Muscle layer of duodenum (tissue), 2 donors: Measurements from ENCODE around the gene LRCH3.

Experiments
- H3K27ac ChIP-seq: one replicate; pipeline ENCODE4 v1.7.0; 2013; ENCODE audit warnings: mild to moderate bottlenecking, low read length
- H3K27me3 ChIP-seq: one replicate; pipeline ENCODE4 v1.7.0; 2013; ENCODE audit warnings: low read depth, mild to moderate bottlenecking, control low read depth, low read length
- H3K36me3 ChIP-seq, 2 donors: one replicate each; pipeline ENCODE4 v1.7.0; 2013; ENCODE audit warnings: low read length in 2 of 2, control low read depth in 1 of 2, mild to moderate bottlenecking in 1 of 2; ENCODE audit not compliant: insufficient read depth in 2 of 2, control insufficient read depth in 1 of 2
- H3K4me1 ChIP-seq, 2 donors: one replicate each; pipeline ENCODE4 v1.7.0; 2013; ENCODE audit warnings: low read length in 2 of 2, mild to moderate bottlenecking in 2 of 2, control low read depth in 1 of 2, moderate library complexity in 1 of 2; ENCODE audit not compliant: insufficient read depth in 2 of 2, control insufficient read depth in 1 of 2
- H3K4me3 ChIP-seq, 2 donors: one replicate each; pipeline ENCODE4 v1.7.0; 2013; ENCODE audit warnings: low read length in 2 of 2, low read depth in 1 of 2, mild to moderate bottlenecking in 1 of 2
- H3K9me3 ChIP-seq, 2 donors: one replicate each; pipeline ENCODE4 v1.7.0; 2013; ENCODE audit warnings: low read length in 2 of 2, control low read depth in 1 of 2, mild to moderate bottlenecking in 1 of 2; ENCODE audit not compliant: control insufficient read depth in 1 of 2
- donor health status: healthy.

The LRCH3 gene

DNA sequence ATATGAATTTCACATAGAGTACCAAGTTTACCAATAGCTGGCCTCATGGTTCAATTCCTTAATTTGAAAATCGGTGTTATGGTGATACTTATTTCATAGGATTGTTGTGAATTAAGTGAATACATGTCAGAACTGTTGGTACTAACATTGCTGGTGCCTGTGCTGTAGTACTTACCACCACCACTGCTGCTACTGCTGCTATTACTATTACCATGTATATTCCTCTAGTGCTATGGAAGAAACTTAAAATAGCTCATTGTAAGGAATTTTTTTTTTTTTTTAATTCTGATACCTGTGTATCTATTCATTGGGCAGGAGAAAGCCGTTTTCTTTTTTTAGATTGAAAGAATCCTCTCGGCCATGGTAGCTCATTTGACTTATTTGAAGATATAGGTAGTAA, 37.8 kb upstream of the LRCH3 start:
- Histone ChIP-seq H3K27me3 (no peaks in the 10 kb centered on the region), H3K27ac (no peak overlapping the region), H3K4me1 (peaks cover 3 to 14% of the 10 kb centered on the region in 2 donors), H3K4me3 (no peak overlapping the region), H3K36me3 (peaks cover under 1 to 3% of the 10 kb centered on the region in 2 donors), H3K9me3 (no peaks in the 10 kb centered on the region)

DNA sequence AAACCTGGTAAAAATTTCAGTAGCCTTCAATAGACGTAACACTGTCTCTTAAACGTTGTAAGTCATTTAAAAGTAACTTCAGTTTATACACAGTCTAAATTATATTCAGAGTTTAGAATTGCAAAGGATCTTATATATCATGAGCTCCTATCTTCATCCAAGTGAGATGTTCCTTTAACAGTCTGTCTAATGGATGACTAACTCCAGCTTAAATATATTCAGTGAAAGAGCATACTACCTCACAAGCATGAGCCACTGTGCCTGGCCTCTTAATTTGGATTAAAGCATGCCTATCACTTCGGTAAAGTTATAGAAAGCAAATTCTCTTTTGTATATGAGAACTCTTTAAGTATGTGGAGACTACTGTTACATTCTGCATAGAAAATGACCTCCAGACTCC, 34.4 kb upstream of the LRCH3 start:
- peaks cover 0 to 10% of the 10 kb centered on the region in 2 donors for H3K36me3 ChIP-seq
- H3K4me3 ChIP-seq, result no peak overlapping the region
- no peak overlapping the region for H3K27ac ChIP-seq
- peaks cover 3 to 6% of the 10 kb centered on the region in 2 donors for H3K4me1 ChIP-seq
- H3K9me3 ChIP-seq, result no peaks in the 10 kb centered on the region
- H3K27me3 ChIP-seq, result no peaks in the 10 kb centered on the region

DNA sequence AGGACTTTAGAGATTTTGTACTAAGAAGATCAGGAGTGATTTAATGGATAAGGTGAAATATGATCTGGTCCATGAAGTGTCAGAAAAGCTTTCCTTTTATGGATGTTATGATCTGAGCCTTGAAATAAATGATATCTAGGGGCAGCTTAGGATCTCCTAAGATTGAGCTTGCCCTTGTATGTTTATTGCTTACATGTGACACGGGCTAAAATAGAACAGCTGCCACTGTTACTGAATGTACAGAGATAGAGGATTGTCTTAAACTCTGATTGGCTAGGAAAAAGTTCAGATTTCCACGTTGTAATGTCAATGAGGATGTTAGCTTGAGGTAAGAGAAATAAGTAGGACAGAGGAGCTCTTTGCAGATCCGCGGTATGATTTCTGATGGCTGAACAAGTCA, 32.5 kb upstream of the LRCH3 start:
- no peak overlapping the region for H3K27ac ChIP-seq
- no peaks in the 10 kb centered on the region for H3K4me1 ChIP-seq
- no peak overlapping the region for H3K4me3 ChIP-seq
- no peaks in the 10 kb centered on the region for H3K27me3 ChIP-seq
- no peaks in the 10 kb centered on the region for H3K9me3 ChIP-seq
- peaks cover 3 to 14% of the 10 kb centered on the region in 2 donors for H3K36me3 ChIP-seq

DNA sequence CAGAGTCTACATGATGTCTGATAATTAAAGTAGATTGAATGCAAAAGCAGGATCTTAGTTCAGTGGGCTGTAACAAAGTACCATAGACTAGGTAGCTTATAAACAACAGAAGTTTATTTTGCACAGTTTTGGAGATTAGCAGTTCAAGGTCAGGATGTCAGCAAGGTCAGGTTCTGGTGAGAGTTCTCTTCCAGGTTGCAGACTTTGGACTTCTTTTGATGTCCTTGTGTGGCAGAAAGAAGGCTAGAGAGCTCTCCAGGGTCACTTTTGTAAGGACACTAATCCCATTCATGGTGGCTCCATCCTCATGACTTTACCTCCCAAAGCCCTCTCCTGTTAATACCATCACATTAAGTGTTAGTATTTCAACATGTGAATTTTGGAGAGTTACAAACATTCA, 29.3 kb upstream of the LRCH3 start:
- H3K4me3 ChIP-seq, result no peak overlapping the region
- no peaks in the 10 kb centered on the region for H3K9me3 ChIP-seq
- H3K36me3 ChIP-seq, result peaks cover 18 to 27% of the 10 kb centered on the region in 2 donors

DNA sequence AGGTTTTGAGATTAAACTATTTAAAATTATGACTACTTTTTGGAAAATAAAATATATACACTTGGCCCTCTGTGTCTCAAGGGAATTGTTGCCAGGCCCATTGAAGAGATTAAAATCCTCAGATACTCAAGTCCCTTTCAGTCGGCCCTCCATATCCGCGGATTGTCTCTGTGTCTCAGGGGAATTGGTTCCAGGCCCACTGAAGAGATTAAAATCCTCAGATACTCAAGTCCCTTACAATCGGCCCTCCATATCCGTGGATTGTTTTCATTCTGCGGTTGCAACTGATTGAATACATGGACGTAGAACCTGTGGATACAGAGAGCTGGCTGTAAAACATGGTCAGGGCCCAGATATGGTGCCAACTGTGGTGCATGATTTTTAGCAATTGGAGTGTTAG, 15.7 kb upstream of the LRCH3 start:
- Histone ChIP-seq H3K4me3 (no peak overlapping the region), H3K9me3 (no peaks in the 10 kb centered on the region), H3K27ac (no peak overlapping the region), H3K36me3 (peaks cover 48 to 76% of the 10 kb centered on the region in 2 donors), H3K4me1 (no peaks in the 10 kb centered on the region), H3K27me3 (no peaks in the 10 kb centered on the region)

More for the DNA sequence above, 29.3 kb upstream of the LRCH3 start:
- Histone ChIP-seq H3K27ac (no peak overlapping the region), H3K4me1 (no peaks in the 10 kb centered on the region), H3K27me3 (no peaks in the 10 kb centered on the region)

DNA sequence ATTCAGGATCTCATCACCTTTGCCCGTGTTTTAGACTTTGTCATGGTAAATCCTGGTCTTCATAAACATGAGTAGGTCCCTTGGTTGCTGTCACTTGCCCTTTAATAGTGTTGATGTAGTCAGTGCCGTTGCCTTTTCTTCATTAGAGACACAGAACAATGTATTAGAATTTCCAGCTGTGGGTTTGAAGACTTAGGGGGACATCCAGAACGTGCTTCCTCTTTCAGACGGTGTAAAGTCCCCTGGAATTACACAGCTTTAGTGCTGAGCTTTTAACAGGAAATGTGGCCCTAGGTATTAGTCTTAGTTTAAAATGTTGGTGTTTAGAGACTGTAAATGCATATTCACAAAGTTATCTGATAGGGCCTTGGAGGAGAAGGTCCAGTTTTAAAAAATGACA, 8.8 kb upstream of the LRCH3 start:
- H3K4me3 ChIP-seq, result no peak overlapping the region
- no peaks in the 10 kb centered on the region for H3K9me3 ChIP-seq
- H3K27ac ChIP-seq, result no peak overlapping the region
- peaks cover 46 to 58% of the 10 kb centered on the region in 2 donors for H3K36me3 ChIP-seq
- H3K4me1 ChIP-seq, result no peaks in the 10 kb centered on the region
- H3K27me3 ChIP-seq, result no peaks in the 10 kb centered on the region

DNA sequence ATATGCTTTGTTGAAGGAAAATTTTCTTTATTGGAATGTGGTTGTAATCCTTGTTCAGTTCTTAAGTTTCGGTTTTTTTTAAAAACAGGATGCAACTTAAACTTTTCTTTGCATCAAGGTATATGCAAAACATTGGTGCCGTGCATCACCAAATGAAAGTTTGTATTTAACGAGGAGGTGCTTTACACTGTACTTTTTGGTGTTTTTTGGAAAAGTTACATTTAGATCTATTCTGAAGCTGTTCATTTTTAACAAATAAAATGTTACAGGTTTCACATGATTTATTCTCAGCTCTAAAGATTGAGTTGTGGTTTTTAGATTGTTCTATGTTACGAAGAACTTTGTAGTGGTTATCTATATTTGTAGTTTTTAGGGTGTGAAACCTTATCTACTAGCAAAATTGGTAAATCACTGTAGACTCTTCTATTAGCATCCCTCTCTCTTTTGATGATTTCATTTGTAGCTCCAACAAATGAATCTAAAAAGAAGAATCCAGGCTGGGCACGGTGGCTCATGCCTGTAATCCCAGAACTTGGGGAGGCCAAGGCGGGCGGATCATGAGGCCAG, 7.0 kb upstream of the LRCH3 start:
- Histone ChIP-seq H3K4me3 (no peak overlapping the region), H3K9me3 (no peaks in the 10 kb centered on the region)

DNA sequence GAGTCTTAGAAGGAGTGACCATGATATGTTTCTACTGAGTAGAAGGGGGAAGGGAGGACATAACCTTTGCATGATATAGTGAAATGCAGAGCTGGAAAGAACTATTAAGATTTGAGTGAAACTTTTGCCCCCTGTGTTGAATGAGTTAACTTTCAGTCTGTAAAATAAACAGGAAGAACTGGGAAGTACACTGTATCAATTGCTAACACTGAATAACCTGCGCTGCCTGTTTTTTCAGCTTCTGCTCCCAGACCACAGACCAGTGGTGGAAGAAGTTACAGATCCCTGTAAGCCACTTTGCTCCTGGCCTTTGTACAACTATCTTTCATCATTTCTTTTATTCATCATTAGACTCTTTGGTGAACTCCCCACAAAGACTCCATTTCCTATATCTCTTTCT, 3.6 kb upstream of the LRCH3 start:
- H3K27ac ChIP-seq, result no peak overlapping the region
- H3K36me3 ChIP-seq, result peaks cover 15 to 26% of the 10 kb centered on the region in 2 donors
- no peak overlapping the region for H3K4me3 ChIP-seq
- H3K27me3 ChIP-seq, result no peaks in the 10 kb centered on the region
- H3K9me3 ChIP-seq, result no peaks in the 10 kb centered on the region
- H3K4me1 ChIP-seq, result no peaks in the 10 kb centered on the region

More for the DNA sequence above, 7.0 kb upstream of the LRCH3 start:
- H3K4me1 ChIP-seq, result no peaks in the 10 kb centered on the region
- peaks cover 30 to 40% of the 10 kb centered on the region in 2 donors for H3K36me3 ChIP-seq
- H3K27me3 ChIP-seq, result no peaks in the 10 kb centered on the region
- no peak overlapping the region for H3K27ac ChIP-seq

DNA sequence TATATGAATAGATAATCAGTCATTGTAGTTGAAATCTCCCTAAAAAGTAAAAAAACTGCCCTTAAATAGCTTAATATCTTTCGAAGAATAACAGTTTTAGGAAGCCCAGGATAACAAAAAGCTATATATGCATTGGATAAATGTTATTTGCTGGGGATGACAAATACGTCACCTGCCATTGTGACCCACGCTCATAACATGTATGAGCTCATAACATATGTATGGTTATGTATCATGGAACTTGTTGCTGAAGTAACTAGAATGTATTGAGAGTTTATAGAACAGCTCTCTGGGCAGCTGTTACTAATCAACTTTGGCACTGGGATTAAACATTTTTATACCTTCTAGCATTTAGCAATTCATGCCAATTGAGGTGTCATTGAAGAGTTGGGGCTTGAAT, 1.7 kb upstream of the LRCH3 start:
- H3K4me1 ChIP-seq, result peaks cover 0 to 17% of the 10 kb centered on the region in 2 donors
- no peaks in the 10 kb centered on the region for H3K27me3 ChIP-seq

DNA sequence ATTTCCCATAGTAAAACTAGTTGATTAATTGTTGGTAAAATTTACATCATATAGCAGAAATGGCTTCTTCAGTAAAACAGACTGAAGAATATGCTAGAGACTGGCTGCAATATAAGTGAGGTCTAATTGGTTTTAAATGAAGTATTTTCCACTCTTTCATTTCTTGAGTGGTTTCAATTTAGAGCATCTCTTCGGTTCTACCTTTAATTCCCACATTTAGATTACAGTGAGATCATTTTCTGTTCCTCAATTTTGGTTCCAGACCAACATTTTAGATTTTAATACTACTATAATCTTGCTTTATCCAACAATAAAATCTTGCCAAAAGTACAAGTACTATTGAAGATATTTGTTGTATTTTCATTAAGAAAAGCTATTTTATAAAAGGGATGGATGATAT, 1.0 kb upstream of the LRCH3 start:
- no peaks in the 10 kb centered on the region for H3K9me3 ChIP-seq
- H3K4me3 ChIP-seq, result peak overlapping the region in 1 of 2 donors; percentile 94
- H3K27me3 ChIP-seq, result no peaks in the 10 kb centered on the region
- H3K4me1 ChIP-seq, result peaks cover 0 to 17% of the 10 kb centered on the region in 2 donors
- no peak overlapping the region for H3K27ac ChIP-seq
- peaks cover under 1 to 10% of the 10 kb centered on the region in 2 donors for H3K36me3 ChIP-seq

More for the DNA sequence above, 1.7 kb upstream of the LRCH3 start:
- no peak overlapping the region for H3K27ac ChIP-seq
- no peak overlapping the region for H3K4me3 ChIP-seq
- peaks cover 3 to 17% of the 10 kb centered on the region in 2 donors for H3K36me3 ChIP-seq
- no peaks in the 10 kb centered on the region for H3K9me3 ChIP-seq

DNA sequence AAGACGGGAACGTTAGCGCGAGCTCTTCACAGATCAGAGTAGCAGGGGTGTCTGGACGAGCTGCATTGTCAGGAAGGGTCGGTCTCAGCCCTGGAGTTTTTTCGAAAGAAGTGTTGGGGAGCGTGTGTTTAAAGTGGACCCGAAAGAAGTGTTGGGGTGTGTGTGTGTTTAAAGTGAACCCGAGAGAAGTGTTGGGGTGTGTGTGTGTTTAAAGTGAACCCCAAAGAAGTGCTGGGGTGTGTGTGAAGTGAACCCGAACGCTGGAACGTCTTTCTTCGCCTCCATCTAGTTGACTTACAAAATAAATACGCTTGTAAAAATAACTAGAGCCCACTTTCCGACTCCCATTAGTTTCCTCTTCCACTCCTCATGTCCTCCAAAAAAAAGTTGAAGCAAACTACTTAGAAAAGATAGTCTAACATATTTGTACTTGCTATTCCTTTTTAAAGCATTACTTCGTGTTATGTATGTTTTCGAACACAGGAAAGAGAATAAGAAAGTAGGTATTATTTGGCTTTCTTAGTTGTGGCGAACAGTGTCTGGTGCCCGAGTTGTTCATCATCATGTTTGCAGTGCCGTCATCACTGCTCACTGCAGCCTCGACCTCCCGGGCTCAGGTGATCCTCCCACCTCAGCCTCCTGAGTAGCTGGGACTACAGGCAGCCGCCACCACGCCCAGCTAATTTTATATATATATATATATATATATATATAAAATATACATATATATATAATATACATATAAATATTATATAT, 1.0 kb downstream of the LRCH3 start:
- no peaks in the 10 kb centered on the region for H3K27me3 ChIP-seq
- H3K27ac ChIP-seq, result peak overlapping the region; percentile 91
- H3K4me3 ChIP-seq, result peak overlapping the region; percentile 85 to 94
- peaks cover 0 to 9% of the 10 kb centered on the region in 2 donors for H3K36me3 ChIP-seq
- H3K4me1 ChIP-seq, result peaks cover 0 to 18% of the 10 kb centered on the region in 2 donors
- H3K9me3 ChIP-seq, result no peaks in the 10 kb centered on the region
